Gastrocnemius medialis (tissue), 4 donors: ENCODE results near the gene PCNA. TPM values are rescaled to one million over a fixed set of nuclear protein-coding genes. Genes with fewer than 3 reads are reported as not detected.

Source experiments
- ATAC-seq, 2 donors: fragments of 150-250 bp; one replicate each; pipeline ENCODE4 v1.9.1; 2016
- DNase-seq, 2 donors: peaks; one replicate each; pipeline ENCODE4 v3.0.0-alpha.2; 2019
- H3K27ac ChIP-seq, 4 donors: fragments of 200-600 bp; sonication (generic); 1 replicate in 1 of 4; 2 replicates in 3 of 4; pipeline ENCODE4 v1.5.1; 2016 to 2018; ENCODE audit warnings: mild to moderate bottlenecking in 2 of 4, moderate library complexity in 1 of 4
- H3K27me3 ChIP-seq, 3 donors: fragments of 200-600 bp; sonication (generic) in 2 of 3; 1 replicate in 1 of 3; 2 replicates in 2 of 3; pipeline versions ENCODE4 v1.5.1 to v1.6.0; 2016 to 2019; ENCODE audit warnings: mild to moderate bottlenecking in 1 of 3, moderate library complexity in 1 of 3
- H3K36me3 ChIP-seq, 2 donors: fragments of 200-600 bp; sonication (generic) in 1 of 2; one replicate each; pipeline ENCODE4 v1.5.1; 2017 to 2018
- H3K4me1 ChIP-seq, 2 donors: fragments of 200-600 bp; sonication (generic) in 1 of 2; one replicate each; pipeline ENCODE4 v1.5.1; 2016 to 2017; ENCODE audit warnings: mild to moderate bottlenecking in 2 of 2
- H3K4me3 ChIP-seq, 4 donors: fragments of 200-600 bp; sonication (generic) in 3 of 4; 1 replicate in 1 of 4; 2 replicates in 3 of 4; pipeline ENCODE4 v1.5.1; 2016 to 2019; ENCODE audit warnings: mild to moderate bottlenecking in 2 of 4
- H3K9me3 ChIP-seq, 3 donors: fragments of 200-600 bp; sonication (generic) in 2 of 3; 1 replicate in 1 of 3; 2 replicates in 2 of 3; pipeline ENCODE4 v1.5.1; 2016 to 2019
- CTCF ChIP-seq, 5 experiments: fragments of 450-650 bp in 3 of 5; fragments of 200-600 bp in 2 of 5; sonication (generic) in 2 of 5; IDR thresholded peaks in 4 of 5; conservative IDR thresholded peaks in 1 of 5; 1 replicate in 4 of 5; 2 replicates in 1 of 5; pipeline ENCODE4 v1.5.1; 2016 to 2019; ENCODE audit warnings: antibody characterized with exemption in 5 of 5, mild to moderate bottlenecking in 3 of 5, moderate library complexity in 3 of 5
- POLR2A ChIP-seq, 2 donors: fragments of 450-650 bp; IDR thresholded peaks; one replicate each; pipeline ENCODE4 v1.6.1; 2017; ENCODE audit warnings: antibody characterized with exemption in 2 of 2, mild to moderate bottlenecking in 2 of 2, moderate library complexity in 2 of 2
- in situ Hi-C, 4 donors: fragments of 200-750 bp; cut with MboI; loops; one replicate each; pipeline versions ENCODE4 v1.15.0 to v1.8.0; 2017; ENCODE audit warnings: low sequenced_read_pairs in 4 of 4
- intact Hi-C: fragments of 100-400 bp; cut with DNase I; formaldehyde crosslinking; loops from one replicate; pipeline ENCODE4 v1.15.1; 2023; ENCODE audit warnings: low total_unique reads
- total RNA-seq, 4 donors: library from RNA; depleted of rRNA; stranded (reverse); fragments of >200 nt; gene quantifications; one replicate each; pipeline versions ENCODE4 v1.1.0 to v1.2.3, GENCODE V29; 2016

PCNA gene
- total RNA-seq, 4 donors from 2014 or later, result 19.1 to 40.0 (median 25.4) TPM

GRCh38 chr20:5149892-5150225 lies 30.1 kb upstream of the PCNA start:
- DNase-seq, result no peak
- Histone ChIP-seq H3K27me3 (no peaks in the 10 kb centered on the region), H3K27ac (peak overlapping the region; percentile 84 to 89 (median 87)), H3K4me1 (peaks cover 49 to 79% of the 10 kb centered on the region in 2 donors), H3K9me3 (no peaks in the 10 kb centered on the region), H3K4me3 (no peak overlapping the region), H3K36me3 (no peaks in the 10 kb centered on the region)
- ATAC-seq, result no peak
- in situ Hi-C loops (no loop called here), intact Hi-C loops (loop anchor here (2.0 kb wide), 1 partner anchor 23 kb away; the partner anchor contains the start of gene CDS2)
- TF ChIP-seq POLR2A (IDR thresholded peaks at IDR 0.05) (no peak), CTCF (IDR thresholded peaks at IDR 0.05 in 4 of 5, conservative IDR thresholded peaks at IDR 0.05 in 1 of 5) (no peak)

- Histone ChIP-seq H3K36me3 (no peaks in the 10 kb centered on the region), H3K27me3 (no peaks in the 10 kb centered on the region), H3K4me1 (peaks cover 48 to 75% of the 10 kb centered on the region in 2 donors), H3K9me3 (no peaks in the 10 kb centered on the region), H3K4me3 (no peak overlapping the region), H3K27ac (peak overlapping the region; percentile 84 to 89 (median 87))
- DNase-seq, result no peak
- in situ Hi-C loops, result no loop called here
- intact Hi-C loops, result no loop called here
- TF ChIP-seq CTCF (IDR thresholded peaks at IDR 0.05 in 4 of 5, conservative IDR thresholded peaks at IDR 0.05 in 1 of 5) (no peak), POLR2A (IDR thresholded peaks at IDR 0.05) (no peak)
- no peak for ATAC-seq
Observed at GRCh38 chr20:5148581-5148980, 28.8 kb upstream of the PCNA start.

GRCh38 chr20:5146871-5147592 lies 27.3 kb upstream of the PCNA start:
- intact Hi-C loops, result no loop called here
- no peak for DNase-seq
- ATAC-seq, result no peak
- peak overlapping the region in 2 of 4 donors; percentile 24 to 86 for H3K27ac ChIP-seq
- no peak overlapping the region for H3K4me3 ChIP-seq
- no peaks in the 10 kb centered on the region for H3K36me3 ChIP-seq
- in situ Hi-C loops, result no loop called here
- H3K4me1 ChIP-seq, result peaks cover 58 to 78% of the 10 kb centered on the region in 2 donors
- TF ChIP-seq CTCF (IDR thresholded peaks at IDR 0.05 in 4 of 5, conservative IDR thresholded peaks at IDR 0.05 in 1 of 5), result no peak
- no peak for TF ChIP-seq POLR2A (IDR thresholded peaks at IDR 0.05)
- H3K9me3 ChIP-seq, result no peaks in the 10 kb centered on the region
- no peaks in the 10 kb centered on the region for H3K27me3 ChIP-seq

- DNase-seq (no peak), ATAC-seq (no peak)
- TF ChIP-seq CTCF (IDR thresholded peaks at IDR 0.05 in 4 of 5, conservative IDR thresholded peaks at IDR 0.05 in 1 of 5), result no peak
- no peak for TF ChIP-seq POLR2A (IDR thresholded peaks at IDR 0.05)
- Histone ChIP-seq H3K9me3 (no peaks in the 10 kb centered on the region), H3K27me3 (no peaks in the 10 kb centered on the region), H3K4me1 (peaks cover 63 to 84% of the 10 kb centered on the region in 2 donors), H3K27ac (no peak overlapping the region), H3K36me3 (no peaks in the 10 kb centered on the region), H3K4me3 (no peak overlapping the region)
- in situ Hi-C loops (no loop called here), intact Hi-C loops (no loop called here)
Observed at GRCh38 chr20:5146099-5146668, 26.4 kb upstream of the PCNA start.
